ENCODE measurements around the gene MAP4K3.

DNA sequence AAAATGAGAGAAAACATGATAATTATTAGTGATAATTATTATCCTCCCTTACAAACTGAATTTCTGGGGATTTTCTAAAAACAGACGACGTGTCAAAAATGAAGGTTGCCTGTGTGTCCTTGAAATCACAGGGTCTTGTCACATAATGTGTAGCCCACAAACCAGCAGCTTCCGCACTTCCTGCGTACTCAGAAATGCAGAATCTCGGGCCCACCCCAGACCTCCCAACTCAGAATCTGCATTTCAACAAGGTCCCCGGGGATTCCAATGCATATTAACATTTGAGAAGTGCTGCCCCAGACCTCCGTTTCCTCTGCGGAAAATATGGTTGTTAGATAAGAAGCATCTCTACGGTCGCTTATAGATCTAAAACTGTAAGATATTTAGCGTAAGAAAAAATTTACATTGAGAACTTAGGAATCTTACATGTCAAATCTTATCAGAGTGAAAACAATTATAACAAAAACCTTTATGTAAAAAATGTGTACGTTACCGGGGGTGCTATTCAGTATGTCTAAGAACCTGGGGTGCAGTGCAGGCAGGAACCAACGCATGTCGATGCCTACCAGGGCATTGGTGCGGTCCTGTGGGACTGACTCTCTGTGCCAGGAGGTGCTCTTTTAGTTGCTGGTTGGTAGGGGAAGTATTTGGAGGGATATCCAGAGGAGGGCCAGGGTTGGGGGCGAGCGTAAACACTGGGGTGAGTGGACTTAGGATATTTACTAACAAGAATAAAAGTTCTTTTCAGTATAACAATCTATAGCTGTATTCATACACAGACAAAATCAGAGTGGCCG is 208.5 kb downstream of the MAP4K3 start:
- TF ChIP-seq YY1 (IDR thresholded peaks at IDR 0.05; ENCODE audit: low read depth, low read length), result 0 out of 2 replicates have a peak, but pooled peaks have one; percentile 3
- TF ChIP-seq JUND (IDR thresholded peaks at IDR 0.05; ENCODE audit: low read length), result no peak
- TF ChIP-seq, protein P1, sequence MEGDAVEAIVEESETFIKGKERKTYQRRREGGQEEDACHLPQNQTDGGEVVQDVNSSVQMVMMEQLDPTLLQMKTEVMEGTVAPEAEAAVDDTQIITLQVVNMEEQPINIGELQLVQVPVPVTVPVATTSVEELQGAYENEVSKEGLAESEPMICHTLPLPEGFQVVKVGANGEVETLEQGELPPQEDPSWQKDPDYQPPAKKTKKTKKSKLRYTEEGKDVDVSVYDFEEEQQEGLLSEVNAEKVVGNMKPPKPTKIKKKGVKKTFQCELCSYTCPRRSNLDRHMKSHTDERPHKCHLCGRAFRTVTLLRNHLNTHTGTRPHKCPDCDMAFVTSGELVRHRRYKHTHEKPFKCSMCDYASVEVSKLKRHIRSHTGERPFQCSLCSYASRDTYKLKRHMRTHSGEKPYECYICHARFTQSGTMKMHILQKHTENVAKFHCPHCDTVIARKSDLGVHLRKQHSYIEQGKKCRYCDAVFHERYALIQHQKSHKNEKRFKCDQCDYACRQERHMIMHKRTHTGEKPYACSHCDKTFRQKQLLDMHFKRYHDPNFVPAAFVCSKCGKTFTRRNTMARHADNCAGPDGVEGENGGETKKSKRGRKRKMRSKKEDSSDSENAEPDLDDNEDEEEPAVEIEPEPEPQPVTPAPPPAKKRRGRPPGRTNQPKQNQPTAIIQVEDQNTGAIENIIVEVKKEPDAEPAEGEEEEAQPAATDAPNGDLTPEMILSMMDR (IDR thresholded peaks at IDR 0.05; ENCODE audit: control extremely low read depth in 1 of 3, insufficient read depth in 1 of 3, low read depth in 1 of 3, low read length in 3 of 3), result no peak
- TF ChIP-seq POLR2A (IDR thresholded peaks at IDR 0.05; ENCODE audit: control extremely low read depth in 1 of 2, low read depth in 2 of 2, low read length in 2 of 2), result no peak
- TF ChIP-seq, protein P2, sequence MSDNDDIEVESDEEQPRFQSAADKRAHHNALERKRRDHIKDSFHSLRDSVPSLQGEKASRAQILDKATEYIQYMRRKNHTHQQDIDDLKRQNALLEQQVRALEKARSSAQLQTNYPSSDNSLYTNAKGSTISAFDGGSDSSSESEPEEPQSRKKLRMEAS (IDR thresholded peaks at IDR 0.05), result no peak
- no peak for TF ChIP-seq EZH2 (IDR thresholded peaks at IDR 0.05; ENCODE audit: low read depth, low read length, severe bottlenecking)
